ENCODE results near the gene WNT2B. TPM values are rescaled to one million over a fixed set of nuclear protein-coding genes. Genes with fewer than 3 reads are reported as not detected.

The WNT2B gene
- total RNA-seq, 4 donors from 2014 or later: 5.8 to 15.0 (median 13.9) TPM

DNA sequence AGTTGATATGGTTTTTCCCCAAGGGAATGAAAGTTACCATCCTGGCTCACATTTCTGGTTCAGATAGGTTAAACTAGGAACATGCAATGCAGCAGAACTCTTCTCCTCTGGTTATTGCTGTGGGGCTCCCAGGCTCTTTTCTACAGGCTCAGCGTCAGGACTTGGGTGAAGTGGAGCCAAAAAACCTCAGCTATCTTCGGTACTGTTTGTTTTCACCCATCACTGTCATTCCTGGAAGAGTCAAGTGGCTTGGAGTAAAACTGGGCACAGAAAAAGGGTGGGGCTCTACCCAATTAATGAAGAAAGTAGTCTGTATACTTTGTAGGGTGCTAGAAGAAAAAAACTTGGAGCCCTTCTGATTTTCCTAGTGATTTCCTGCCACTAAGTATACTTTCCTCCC is 9.4 kb downstream of the WNT2B start:
- no peaks in the 10 kb centered on the region for H3K9me3 ChIP-seq
- no peak overlapping the region for H3K4me3 ChIP-seq
- DNase-seq: no peak
- peaks cover 0 to 5% (median 0%) of the 10 kb centered on the region in 4 donors for H3K4me1 ChIP-seq
- H3K27ac ChIP-seq: no peak overlapping the region
- no peaks in the 10 kb centered on the region for H3K27me3 ChIP-seq
- no peak for TF ChIP-seq POLR2A (IDR thresholded peaks at IDR 0.05)
- TF ChIP-seq, protein P1, sequence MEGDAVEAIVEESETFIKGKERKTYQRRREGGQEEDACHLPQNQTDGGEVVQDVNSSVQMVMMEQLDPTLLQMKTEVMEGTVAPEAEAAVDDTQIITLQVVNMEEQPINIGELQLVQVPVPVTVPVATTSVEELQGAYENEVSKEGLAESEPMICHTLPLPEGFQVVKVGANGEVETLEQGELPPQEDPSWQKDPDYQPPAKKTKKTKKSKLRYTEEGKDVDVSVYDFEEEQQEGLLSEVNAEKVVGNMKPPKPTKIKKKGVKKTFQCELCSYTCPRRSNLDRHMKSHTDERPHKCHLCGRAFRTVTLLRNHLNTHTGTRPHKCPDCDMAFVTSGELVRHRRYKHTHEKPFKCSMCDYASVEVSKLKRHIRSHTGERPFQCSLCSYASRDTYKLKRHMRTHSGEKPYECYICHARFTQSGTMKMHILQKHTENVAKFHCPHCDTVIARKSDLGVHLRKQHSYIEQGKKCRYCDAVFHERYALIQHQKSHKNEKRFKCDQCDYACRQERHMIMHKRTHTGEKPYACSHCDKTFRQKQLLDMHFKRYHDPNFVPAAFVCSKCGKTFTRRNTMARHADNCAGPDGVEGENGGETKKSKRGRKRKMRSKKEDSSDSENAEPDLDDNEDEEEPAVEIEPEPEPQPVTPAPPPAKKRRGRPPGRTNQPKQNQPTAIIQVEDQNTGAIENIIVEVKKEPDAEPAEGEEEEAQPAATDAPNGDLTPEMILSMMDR (IDR thresholded peaks at IDR 0.05): no peak
- peaks cover 0 to 8% (median 0%) of the 10 kb centered on the region in 3 donors for H3K36me3 ChIP-seq

GRCh38 chr1:112520166-112520565 is 11.4 kb downstream of the WNT2B start:
- Histone ChIP-seq H3K4me3 (no peak overlapping the region), H3K27ac (no peak overlapping the region), H3K27me3 (no peaks in the 10 kb centered on the region), H3K36me3 (peaks cover 0 to 16% (median 0%) of the 10 kb centered on the region in 3 donors), H3K4me1 (peaks cover 0 to 5% (median 0%) of the 10 kb centered on the region in 4 donors), H3K9me3 (no peaks in the 10 kb centered on the region)
- TF ChIP-seq, protein P1 (IDR thresholded peaks at IDR 0.05): no peak
- no peak for TF ChIP-seq POLR2A (IDR thresholded peaks at IDR 0.05)
- no peak for DNase-seq

GRCh38 chr1:112522621-112523020 is 13.9 kb downstream of the WNT2B start:
- TF ChIP-seq, protein P1 (IDR thresholded peaks at IDR 0.05): no peak
- no peak for TF ChIP-seq POLR2A (IDR thresholded peaks at IDR 0.05)
- Histone ChIP-seq H3K9me3 (no peaks in the 10 kb centered on the region), H3K4me1 (no peaks in the 10 kb centered on the region), H3K27ac (no peak overlapping the region), H3K4me3 (no peak overlapping the region), H3K27me3 (no peaks in the 10 kb centered on the region), H3K36me3 (peaks cover 0 to 19% (median 0%) of the 10 kb centered on the region in 3 donors)
- no peak for DNase-seq

DNA sequence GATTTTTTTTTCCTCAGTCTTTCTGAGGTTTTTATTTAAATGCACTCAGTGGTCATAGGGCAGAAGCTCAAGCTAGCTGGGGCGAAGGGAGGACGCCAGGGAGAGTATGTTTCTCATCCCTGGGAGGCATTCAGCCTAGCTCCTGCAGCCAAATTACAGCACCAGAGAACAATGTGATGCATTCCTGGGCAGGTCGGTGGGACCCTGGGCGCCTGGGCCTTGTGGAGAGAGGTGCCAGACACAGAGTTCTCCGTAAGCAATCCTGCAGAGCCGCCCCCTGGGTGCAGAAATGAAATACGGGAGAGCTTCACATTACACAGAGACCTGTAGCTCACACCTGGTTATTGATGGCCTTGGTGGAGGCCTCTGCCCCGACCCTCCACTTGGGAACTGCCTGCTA is 15.5 kb downstream of the WNT2B start:
- Histone ChIP-seq H3K27me3 (no peaks in the 10 kb centered on the region), H3K9me3 (no peaks in the 10 kb centered on the region), H3K27ac (no peak overlapping the region), H3K4me3 (no peak overlapping the region), H3K36me3 (peaks cover 0 to 19% (median 0%) of the 10 kb centered on the region in 3 donors), H3K4me1 (no peaks in the 10 kb centered on the region)
- TF ChIP-seq, protein P1 (IDR thresholded peaks at IDR 0.05): no peak
- TF ChIP-seq POLR2A (IDR thresholded peaks at IDR 0.05): no peak
- DNase-seq: no peak

DNA sequence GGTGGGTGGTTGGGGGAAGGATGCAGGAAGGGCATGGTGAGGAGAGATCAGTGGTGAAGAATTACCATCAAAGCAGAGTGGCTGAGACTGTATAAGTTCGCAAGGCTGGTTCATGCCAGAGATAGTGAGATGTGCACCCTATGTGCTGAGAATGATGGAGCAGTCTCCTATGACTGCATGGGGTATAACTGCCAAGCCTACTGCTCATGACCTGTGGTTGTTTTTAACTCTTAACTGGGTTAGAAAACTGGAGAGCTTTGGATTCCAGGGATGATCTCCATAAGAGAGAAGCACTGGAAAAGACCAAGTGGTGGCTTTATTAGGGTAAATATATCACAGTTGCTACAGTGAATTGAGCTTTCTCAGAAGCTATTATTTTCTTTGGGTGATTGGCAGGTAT is 16.2 kb downstream of the WNT2B start:
- no peak overlapping the region for H3K4me3 ChIP-seq
- H3K36me3 ChIP-seq: peaks cover 0 to 19% (median 0%) of the 10 kb centered on the region in 3 donors
- no peaks in the 10 kb centered on the region for H3K9me3 ChIP-seq
- no peaks in the 10 kb centered on the region for H3K27me3 ChIP-seq
- H3K27ac ChIP-seq: no peak overlapping the region
- DNase-seq: no peak
- TF ChIP-seq POLR2A (IDR thresholded peaks at IDR 0.05): no peak
- TF ChIP-seq, protein P1 (IDR thresholded peaks at IDR 0.05): no peak
- no peaks in the 10 kb centered on the region for H3K4me1 ChIP-seq

All from Peyer's patch (tissue), 4 donors.